Measurements from ENCODE around the gene RAB1A. TPM values are rescaled to one million over a fixed set of nuclear protein-coding genes. Genes with fewer than 3 reads are reported as not detected.
A peak's percentile ranks its signal among the peaks of the same experiment; 100 is the strongest.
"Not testable (repeated sequence)": the region's sequence is repeated elsewhere in the genome, so short reads cannot be mapped to it uniquely, and the experiment has no call there.

Gene RAB1A
- total RNA-seq (79.3 TPM), polyA plus RNA-seq (10 to 100 TPM; 50.4 to 64.7 (median 58.0) TPM)

DNA sequence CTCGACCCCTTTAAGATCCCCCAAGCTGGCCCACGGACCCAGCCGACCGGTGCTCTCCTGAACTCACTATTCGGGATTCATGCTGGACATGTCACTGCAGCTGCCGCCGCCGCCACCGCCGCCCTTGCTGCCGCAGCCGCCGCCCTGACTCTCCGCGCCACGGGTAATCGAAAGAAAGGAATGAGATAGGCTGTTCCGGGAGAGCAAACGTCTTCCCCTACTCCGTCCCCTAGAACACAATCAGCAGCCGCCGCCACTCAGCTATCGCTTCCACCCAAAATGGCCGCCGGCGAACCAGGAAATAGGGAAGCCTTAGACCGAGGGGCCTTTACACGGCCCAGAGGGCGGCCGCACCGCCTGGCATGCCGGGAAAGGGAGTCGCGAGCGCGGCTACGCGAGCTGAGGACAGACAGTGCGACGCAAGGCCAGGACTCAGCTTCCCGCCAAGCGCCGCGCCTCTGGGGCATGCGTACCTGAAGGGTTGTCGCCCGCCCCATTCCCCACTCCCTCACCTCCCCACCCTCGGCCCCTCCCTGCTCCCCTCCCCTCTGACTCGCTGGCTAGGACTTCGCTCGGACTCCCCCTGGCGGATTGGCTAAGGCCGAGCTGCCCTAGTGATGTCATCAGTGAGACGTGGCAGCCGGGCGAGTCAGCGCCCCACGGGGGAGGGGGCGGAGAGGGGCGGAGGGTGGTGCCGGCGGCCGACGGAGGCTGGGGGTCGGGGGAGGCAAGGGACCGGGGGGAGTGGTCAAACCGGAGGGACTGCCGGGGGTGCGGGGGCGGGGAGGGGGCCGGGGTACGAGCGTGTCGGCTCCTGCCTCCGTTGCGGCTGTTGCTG is at the start of gene RAB1A:
RAB1A (minus strand) TSS at position 281 of the 838 bp plus-strand sequence; CDS start at position 90, 191 bp downstream.
- Mint-ChIP-seq H3K36me3 (peaks cover 4% of the 10 kb centered on the region), H3K27ac (peak within 1 kb of the TSS; percentile 99), H3K27me3 (peaks cover 5% of the 10 kb centered on the region), H3K4me1 (peaks cover 6 to 52% (median 31%) of the 10 kb centered on the region in 4 donors), H3K4me3 (peak within 1 kb of the TSS; percentile 98 to 100 (median 100)), H3K9me3 (peaks cover 0 to 1% (median 0%) of the 10 kb centered on the region in 7 donors)
- DNase-seq: peak; percentile 98 to 100 (median 100)
- Histone ChIP-seq H3K36me3 (ENCODE audit: control insufficient read depth, insufficient read depth, low read length) (no peaks in the 10 kb centered on the region), H3K9me3 (ENCODE audit: control insufficient read depth in 2 of 2, low read length in 2 of 2) (no peaks in the 10 kb centered on the region), H3K27ac (ENCODE audit: insufficient read depth, low read length, poor library complexity, severe bottlenecking) (peak within 1 kb of the TSS; percentile 97), H3K4me1 (ENCODE audit: control insufficient read depth, insufficient read depth, low read length, poor library complexity, severe bottlenecking) (peaks cover 42% of the 10 kb centered on the region), H3K27me3 (ENCODE audit: control insufficient read depth, insufficient read depth, low read length) (no peaks in the 10 kb centered on the region), H3K4me3 (ENCODE audit: low read depth, low read length) (peak within 1 kb of the TSS; percentile 90)
- ATAC-seq (ENCODE audit: low read depth in 2 of 2): peak; percentile 95

- no peaks in the 10 kb centered on the region for H3K4me1 ChIP-seq (ENCODE audit: control insufficient read depth, insufficient read depth, low read length, poor library complexity, severe bottlenecking)
- Mint-ChIP-seq H3K36me3 (no peaks in the 10 kb centered on the region), H3K27ac (no peak overlapping the region), H3K9me3 (peaks cover 0 to 2% (median 0%) of the 10 kb centered on the region in 7 donors), H3K27me3 (peaks cover 30% of the 10 kb centered on the region), H3K4me3 (no peak overlapping the region), H3K4me1 (no peaks in the 10 kb centered on the region)
- ATAC-seq (ENCODE audit: low read depth in 2 of 2) (no peak), DNase-seq (no peak)
- H3K4me3 ChIP-seq (ENCODE audit: low read depth, low read length): no peak overlapping the region
- H3K27me3 ChIP-seq (ENCODE audit: control insufficient read depth, insufficient read depth, low read length): no peaks in the 10 kb centered on the region
- no peaks in the 10 kb centered on the region for H3K9me3 ChIP-seq (ENCODE audit: control insufficient read depth in 2 of 2, low read length in 2 of 2)
- no peak overlapping the region for H3K27ac ChIP-seq (ENCODE audit: insufficient read depth, low read length, poor library complexity, severe bottlenecking)
- H3K36me3 ChIP-seq (ENCODE audit: control insufficient read depth, insufficient read depth, low read length): no peaks in the 10 kb centered on the region
Measured at GRCh38 chr2:65177751-65178442, 48.0 kb upstream of the RAB1A start.

- H3K36me3 Mint-ChIP-seq: no peaks in the 10 kb centered on the region
- Histone ChIP-seq H3K9me3 (ENCODE audit: control insufficient read depth in 2 of 2, low read length in 2 of 2) (no peaks in the 10 kb centered on the region), H3K4me1 (ENCODE audit: control insufficient read depth, insufficient read depth, low read length, poor library complexity, severe bottlenecking) (no peaks in the 10 kb centered on the region), H3K27me3 (ENCODE audit: control insufficient read depth, insufficient read depth, low read length) (no peaks in the 10 kb centered on the region), H3K36me3 (ENCODE audit: control insufficient read depth, insufficient read depth, low read length) (no peaks in the 10 kb centered on the region), H3K27ac (ENCODE audit: insufficient read depth, low read length, poor library complexity, severe bottlenecking) (no peak overlapping the region), H3K4me3 (ENCODE audit: low read depth, low read length) (no peak overlapping the region)
- peaks cover 0 to 2% (median 0%) of the 10 kb centered on the region in 7 donors for H3K9me3 Mint-ChIP-seq
- no peak overlapping the region for H3K27ac Mint-ChIP-seq
- ATAC-seq (ENCODE audit: low read depth in 2 of 2) (no peak), DNase-seq (no peak)
- H3K4me1 Mint-ChIP-seq: no peaks in the 10 kb centered on the region
- no peak overlapping the region for H3K4me3 Mint-ChIP-seq
- peaks cover 17% of the 10 kb centered on the region for H3K27me3 Mint-ChIP-seq
Measured at GRCh38 chr2:65175894-65176530, 46.1 kb upstream of the RAB1A start.

GRCh38 chr2:65174031-65174430 is 44.1 kb upstream of the RAB1A start:
- not testable (repeated sequence) for H3K36me3 Mint-ChIP-seq; ATAC-seq (ENCODE audit: low read depth in 2 of 2); DNase-seq; H3K27me3 ChIP-seq (ENCODE audit: control insufficient read depth, insufficient read depth, low read length); H3K9me3 ChIP-seq (ENCODE audit: control insufficient read depth in 2 of 2, low read length in 2 of 2); H3K4me1 Mint-ChIP-seq; H3K4me3 ChIP-seq (ENCODE audit: low read depth, low read length); H3K4me1 ChIP-seq (ENCODE audit: control insufficient read depth, insufficient read depth, low read length, poor library complexity, severe bottlenecking); H3K4me3 Mint-ChIP-seq; H3K27me3 Mint-ChIP-seq; H3K9me3 Mint-ChIP-seq; H3K27ac ChIP-seq (ENCODE audit: insufficient read depth, low read length, poor library complexity, severe bottlenecking); H3K27ac Mint-ChIP-seq; H3K36me3 ChIP-seq (ENCODE audit: control insufficient read depth, insufficient read depth, low read length)

- Mint-ChIP-seq H3K4me3 (no peak overlapping the region), H3K4me1 (peaks cover 0 to 2% (median 0%) of the 10 kb centered on the region in 4 donors), H3K27ac (no peak overlapping the region), H3K36me3 (no peaks in the 10 kb centered on the region), H3K27me3 (peaks cover 8% of the 10 kb centered on the region), H3K9me3 (no peaks in the 10 kb centered on the region)
- H3K4me3 ChIP-seq (ENCODE audit: low read depth, low read length): no peak overlapping the region
- H3K27ac ChIP-seq (ENCODE audit: insufficient read depth, low read length, poor library complexity, severe bottlenecking): no peak overlapping the region
- no peaks in the 10 kb centered on the region for H3K4me1 ChIP-seq (ENCODE audit: control insufficient read depth, insufficient read depth, low read length, poor library complexity, severe bottlenecking)
- no peaks in the 10 kb centered on the region for H3K36me3 ChIP-seq (ENCODE audit: control insufficient read depth, insufficient read depth, low read length)
- H3K27me3 ChIP-seq (ENCODE audit: control insufficient read depth, insufficient read depth, low read length): no peaks in the 10 kb centered on the region
- H3K9me3 ChIP-seq (ENCODE audit: control insufficient read depth in 2 of 2, low read length in 2 of 2): no peaks in the 10 kb centered on the region
- DNase-seq (no peak), ATAC-seq (ENCODE audit: low read depth in 2 of 2) (no peak)
Measured at GRCh38 chr2:65172994-65173790, 43.3 kb upstream of the RAB1A start.

DNA sequence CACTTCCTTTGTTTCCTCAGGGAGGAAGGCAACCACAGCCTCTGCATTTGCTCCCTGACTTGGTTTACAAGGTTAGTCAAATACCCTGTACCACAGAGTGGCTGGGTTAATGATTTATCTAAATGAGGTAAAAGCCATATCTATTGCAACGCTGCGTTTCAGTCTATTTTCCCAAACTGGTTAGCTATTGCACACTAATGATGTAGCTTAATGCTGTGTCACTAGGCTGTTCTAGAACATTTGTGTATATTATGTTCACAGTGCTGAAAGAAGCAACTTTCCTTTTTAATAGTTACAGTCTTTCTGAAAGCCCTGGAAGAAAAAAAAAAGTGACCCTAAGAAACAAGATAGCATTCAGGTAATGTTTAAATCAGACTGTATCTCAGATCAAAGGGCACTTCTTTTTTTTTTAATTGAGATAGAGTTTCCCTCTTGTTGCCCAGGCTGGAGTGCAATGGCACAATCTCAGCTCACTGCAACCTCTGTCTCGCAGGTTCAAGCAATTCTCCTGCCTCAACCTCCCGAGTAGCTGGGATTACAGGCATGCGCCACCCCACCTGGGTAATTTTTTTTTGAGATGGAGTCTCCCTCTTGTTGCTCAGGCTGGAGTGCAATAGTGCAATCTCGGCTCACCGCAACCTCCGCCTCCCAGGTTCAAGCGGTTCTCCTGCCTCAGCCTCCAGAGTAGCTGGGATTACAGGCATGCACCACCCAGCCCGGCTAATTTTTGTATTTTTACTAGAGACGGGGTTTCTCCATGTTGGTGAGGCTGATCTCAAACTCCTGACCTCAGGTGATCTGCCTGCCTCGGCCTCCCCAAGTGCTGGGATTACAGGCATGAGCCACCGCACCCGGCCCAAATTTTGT is 40.9 kb upstream of the RAB1A start:
- H3K4me1 ChIP-seq (ENCODE audit: control insufficient read depth, insufficient read depth, low read length, poor library complexity, severe bottlenecking); H3K27me3 Mint-ChIP-seq; H3K9me3 Mint-ChIP-seq; H3K9me3 ChIP-seq (ENCODE audit: control insufficient read depth in 2 of 2, low read length in 2 of 2); H3K4me3 Mint-ChIP-seq; H3K4me3 ChIP-seq (ENCODE audit: low read depth, low read length); H3K36me3 Mint-ChIP-seq; H3K36me3 ChIP-seq (ENCODE audit: control insufficient read depth, insufficient read depth, low read length); H3K27ac Mint-ChIP-seq; ATAC-seq (ENCODE audit: low read depth in 2 of 2); H3K4me1 Mint-ChIP-seq; H3K27ac ChIP-seq (ENCODE audit: insufficient read depth, low read length, poor library complexity, severe bottlenecking); H3K27me3 ChIP-seq (ENCODE audit: control insufficient read depth, insufficient read depth, low read length); DNase-seq: not testable (repeated sequence)

Measured in CD4-positive, CD25-positive, alpha-beta regulatory T cell (primary cell).